GM12878 (cell line): ENCODE measurements around the gene IGLL1. TPM values are rescaled to one million over a fixed set of nuclear protein-coding genes. Genes with fewer than 3 reads are reported as not detected.

Experiments used
- ATAC-seq: fragments of 200-7000 bp; cut with Tn5 transposase; 3 replicates; pipeline ENCODE4 v1.9.1; 2020; ENCODE audit warnings: mild to moderate bottlenecking, moderate library complexity
- BruUV-seq: library from RNA; stranded (reverse); fragments of 400-500 nt; replicated peaks from 2 replicates; lab custom pipeline; 2021; lab: Mats Ljungman, UMichigan
- CTCF ChIA-PET: fragments of 300-600 bp; sonication (Branson Sonifier 250); formaldehyde crosslinking; extraction: SDS; loops from one replicate; lab custom pipeline; 2021; ENCODE audit warnings: inconsistent platforms; lab: Yijun Ruan, JAX
- POLR2A ChIA-PET: fragments of 350-600 bp; formaldehyde crosslinking; extraction: SDS; loops from one replicate; lab custom pipeline; 2021; ENCODE audit warnings: inconsistent platforms; lab: Charles Lee
- RAD21 ChIA-PET: fragments of 300-600 bp; sonication (Branson Sonifier 250); formaldehyde crosslinking; loops from one replicate; lab custom pipeline; 2023; ENCODE audit warnings: antibody characterized with exemption; ENCODE audit not compliant: unreplicated experiment; lab: Charles Lee
- SMC1A ChIA-PET: fragments of 300-600 bp; sonication (Branson Sonifier 250); formaldehyde crosslinking; loops from one replicate; lab custom pipeline; 2023; ENCODE audit not compliant: unreplicated experiment, uncharacterized antibody; lab: Charles Lee
- DNase-seq: peaks from one replicate; pipeline ENCODE4 v3.0.0-alpha.2; 2011; ENCODE audit warnings: low read depth, low spot score
- FAIRE-seq: peaks from 3 replicates; lab custom pipeline; 2011; peaks lifted over from hg19 to GRCh38; lab: Jason Lieb, UNC
- H2AFZ ChIP-seq: 2 replicates; pipeline ENCODE4 v1.6.0; 2011; ENCODE audit warnings: low read depth, low read length, control low read depth; ENCODE audit not compliant: control insufficient read depth
- H3K27ac ChIP-seq: 2 replicates; pipeline ENCODE4 v1.5.1; 2011; ENCODE audit warnings: control low read depth; ENCODE audit not compliant: control insufficient read depth, insufficient read depth
- H3K27me3 ChIP-seq, 2 experiments: replicated peaks in 1 of 2; 2 replicates each; pipeline versions ENCODE4 v1.6.0 to v1.6.1; 2011; ENCODE audit warnings: low read length in 1 of 2; ENCODE audit not compliant: control insufficient read depth in 2 of 2, insufficient read depth in 2 of 2
- H3K36me3 ChIP-seq, 2 experiments: 2 replicates each; pipeline ENCODE4 v1.5.1; 2011; ENCODE audit warnings: low read length in 1 of 2; ENCODE audit not compliant: control insufficient read depth in 2 of 2, insufficient read depth in 2 of 2
- H3K4me1 ChIP-seq: 2 replicates; pipeline ENCODE4 v1.6.1; 2011; ENCODE audit warnings: mild to moderate bottlenecking, low read length, moderate library complexity, mixed read lengths; ENCODE audit not compliant: control insufficient read depth, insufficient read depth
- H3K4me2 ChIP-seq: 2 replicates; pipeline ENCODE4 v1.6.0; 2011; ENCODE audit warnings: control low read depth; ENCODE audit not compliant: control insufficient read depth, insufficient read depth
- H3K4me3 ChIP-seq: fragments of 200-600 bp; sonication (generic); 2 replicates; pipeline ENCODE4 v1.5.1; 2016
- H3K79me2 ChIP-seq: 2 replicates; pipeline ENCODE4 v1.6.0; 2011; ENCODE audit warnings: low read length; ENCODE audit not compliant: control insufficient read depth, insufficient read depth
- H3K9ac ChIP-seq: 2 replicates; pipeline ENCODE4 v1.8.0; 2011; ENCODE audit warnings: low read length, control low read depth, mixed read lengths; ENCODE audit not compliant: control insufficient read depth, insufficient read depth
- H3K9me3 ChIP-seq: replicated peaks from 3 replicates; pipeline ENCODE4 v1.5.1; 2011; ENCODE audit warnings: mild to moderate bottlenecking, low read length; ENCODE audit not compliant: control insufficient read depth, insufficient read depth
- H4K20me1 ChIP-seq: 2 replicates; pipeline ENCODE4 v1.6.0; 2011; ENCODE audit not compliant: control insufficient read depth, insufficient read depth
- CBFB ChIP-seq: IDR thresholded peaks from 2 replicates; pipeline ENCODE4 v1.6.1; 2016; ENCODE audit warnings: antibody characterized with exemption, low read depth
- E2F8 ChIP-seq: fragments of 450-650 bp; IDR thresholded peaks from 2 replicates; pipeline ENCODE4 v1.6.1; 2018; ENCODE audit warnings: mild to moderate bottlenecking, low read depth, moderate library complexity; ENCODE audit not compliant: partially characterized antibody
- EZH2 ChIP-seq: IDR thresholded peaks from 2 replicates; pipeline ENCODE4 v1.6.1; 2012; ENCODE audit warnings: low read depth, mild to moderate bottlenecking, control low read depth, inconsistent platforms, low read length, borderline replicate concordance; ENCODE audit not compliant: control insufficient read depth
- HDAC2 ChIP-seq: fragments of 200-600 bp; sonication (generic); IDR thresholded peaks from 2 replicates; pipeline ENCODE4 v1.6.1; 2017
- KLF5 ChIP-seq: fragments of 450-650 bp; IDR thresholded peaks from 2 replicates; pipeline ENCODE4 v1.6.1; 2014; ENCODE audit warnings: mild to moderate bottlenecking; ENCODE audit not compliant: partially characterized antibody
- MYC ChIP-seq: IDR thresholded peaks from 2 replicates; pipeline ENCODE4 v1.6.1; 2011; ENCODE audit warnings: mild to moderate bottlenecking, low read length, moderate library complexity, inconsistent platforms; ENCODE audit not compliant: insufficient read depth, insufficient replicate concordance, insufficient read length, severe bottlenecking
- PAX5 ChIP-seq: IDR thresholded peaks from 2 replicates; pipeline ENCODE4 v1.6.1; 2011; ENCODE audit warnings: low read depth, low read length, borderline replicate concordance
- POLR2AphosphoS5 ChIP-seq: IDR thresholded peaks from 2 replicates; pipeline ENCODE4 v1.6.1; 2011; ENCODE audit warnings: mild to moderate bottlenecking, low read length, inconsistent platforms
- RAD21 ChIP-seq: IDR thresholded peaks from 2 replicates; pipeline ENCODE4 v1.6.1; 2011; ENCODE audit warnings: mild to moderate bottlenecking, low read depth, low read length, moderate library complexity; ENCODE audit not compliant: insufficient read depth
- in situ Hi-C: fragments of 300-500 bp; cut with MboI; formaldehyde crosslinking; loops from 9 replicates; pipeline ENCODE4 v1.14.3; 2018; ENCODE audit warnings: mixed read lengths
- intact Hi-C: fragments of 100-400 bp; cut with micrococcal nuclease; formaldehyde crosslinking; loops from one replicate; pipeline ENCODE4 v1.14.2; 2022; ENCODE audit not compliant: unreplicated experiment
- polyA plus RNA-seq, 11 experiments: library from polyadenylated mRNA; depleted of rRNA in 4 of 11; unstranded in 6 of 11; stranded (reverse) in 5 of 11; fragments of >200 nt; fragmentation: Nextera tagmentation in 4 of 11; fragmentation: Illumina TruSeq in 1 of 11; extraction: Ambion mirVana in 4 of 11; extraction: Trizol in 1 of 11; gene quantifications; 1 replicate in 1 of 11; 2 replicates in 10 of 11; pipeline versions ENCODE4 v1.2.1 to v1.2.3, GENCODE V29; 2011 to 2016; ENCODE audit warnings: inconsistent platforms in 2 of 11, missing spikeins in 2 of 11, low read depth in 1 of 11
- total RNA-seq, 4 experiments: library from RNA; depleted of rRNA in 3 of 4; stranded (reverse); fragments of >200 nt in 3 of 4; fragmentation: Illumina TruSeq in 1 of 4; extraction: Trizol in 1 of 4; gene quantifications; 2 replicates each; pipeline versions ENCODE4 v1.2.1 to v1.2.3, GENCODE V29; 2013 to 2021

IGLL1 gene
- total and polyA plus RNA-seq, 10 of the 15 experiments (the other 5 are each of a cell fraction or from before 2014, with no cell fraction given) = not detected

- ChIA-PET SMC1A (no interaction called here), RAD21 (no interaction called here), POLR2A (no interaction called here), CTCF (no interaction called here)
- H4K20me1 ChIP-seq = no peaks in the 10 kb centered on the region
- in situ Hi-C loops = no loop called here
- no peak for ATAC-seq
- no peak for FAIRE-seq
- H3K27ac ChIP-seq = no peak overlapping the region
- H3K4me2 ChIP-seq = no peak overlapping the region
- no peak overlapping the region for H3K4me3 ChIP-seq
- intact Hi-C loops = no loop called here
- DNase-seq = no peak
- no peaks in the 10 kb centered on the region for H3K79me2 ChIP-seq
- no peaks in the 10 kb centered on the region; the same call in 2 of the 3 replicates for H3K9me3 ChIP-seq
- H3K9ac ChIP-seq = no peak overlapping the region
- no TSS peak for BruUV-seq
- H3K4me1 ChIP-seq = no peaks in the 10 kb centered on the region
- H3K27me3 ChIP-seq = no peaks in the 10 kb centered on the region; a peak in 1 of 4 replicates
- H2AFZ ChIP-seq = no peak overlapping the region
- TF ChIP-seq RAD21 (no peak), EZH2 (no peak), HDAC2 (no peak), CBFB (no peak), MYC (no peak), PAX5 (no peak), POLR2AphosphoS5 (no peak), KLF5 (no peak), E2F8 (no peak)
- H3K36me3 ChIP-seq = no peaks in the 10 kb centered on the region
Observed at GRCh38 chr22:23551385-23551784, 28.7 kb downstream of the IGLL1 start.
